NCI-H128 (cell line): Measurements from ENCODE around the gene FNTB.
"Not testable (repeated sequence)": the region's sequence is repeated elsewhere in the genome, so short reads cannot be mapped to it uniquely, and the experiment has no call there.

Experiments
- DNase-seq: peaks from one replicate; lab custom pipeline; 2025; ENCODE audit not compliant: unreplicated experiment; lab: John Stamatoyannopoulos, UW

The FNTB gene

DNA sequence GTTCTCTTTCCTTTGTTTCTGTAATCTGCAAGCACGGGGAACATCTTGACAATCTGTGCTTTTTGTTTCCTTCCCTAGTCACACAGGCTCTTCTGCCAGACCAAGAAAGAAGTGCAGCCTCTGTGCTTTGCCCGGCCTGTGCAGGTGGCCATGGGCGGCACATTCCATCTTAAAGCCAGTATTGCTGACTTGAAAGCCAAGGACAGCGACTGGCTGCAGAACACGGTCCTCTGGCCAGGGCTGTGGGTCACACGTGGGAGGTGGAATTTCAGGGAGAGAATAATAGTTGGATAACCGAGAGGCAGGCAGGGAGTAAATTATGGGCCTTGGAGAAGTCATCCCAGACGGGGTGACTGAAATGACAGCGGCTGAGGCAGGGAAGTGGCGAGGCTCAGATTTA lies 24.8 kb downstream of the FNTB start:
- DNase-seq: no peak

DNA sequence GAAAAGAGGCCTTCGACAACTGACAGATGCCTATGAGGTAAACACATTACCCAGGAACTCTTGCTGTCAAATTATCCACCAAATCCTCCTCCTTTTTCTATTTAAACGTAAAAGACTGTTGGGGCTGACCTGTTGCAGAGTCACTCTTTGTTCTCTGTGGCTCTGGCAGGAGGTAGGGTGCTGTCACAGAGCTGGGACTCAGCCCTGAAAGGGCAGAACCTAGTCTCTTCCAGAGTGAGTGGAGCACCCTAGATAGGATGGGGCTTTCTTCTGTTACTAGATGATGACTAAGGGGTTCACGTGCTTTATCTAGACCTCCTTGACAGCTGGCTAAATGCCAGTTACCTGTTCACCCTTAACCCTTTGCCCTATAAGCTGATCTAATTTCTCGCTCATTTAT lies 25.7 kb downstream of the FNTB start:
- no peak for DNase-seq

DNA sequence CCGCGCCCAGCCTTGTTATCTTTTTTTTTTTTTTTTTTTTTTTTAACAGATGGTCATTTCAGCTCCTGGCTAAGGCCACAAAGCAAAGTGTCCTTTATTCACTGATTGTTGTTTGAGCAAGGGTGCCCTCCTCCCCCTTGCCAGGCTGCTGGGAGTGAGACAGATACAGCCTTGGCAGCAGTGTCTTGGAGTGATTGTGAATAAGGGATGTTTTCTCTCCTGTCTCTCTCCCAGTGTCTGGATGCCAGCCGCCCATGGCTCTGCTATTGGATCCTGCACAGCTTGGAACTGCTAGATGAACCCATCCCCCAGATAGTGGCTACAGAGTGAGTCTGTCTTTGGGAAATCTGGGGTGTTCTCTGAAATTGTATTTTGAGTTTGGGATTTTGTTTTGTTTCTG lies 28.7 kb downstream of the FNTB start:
- DNase-seq: no peak

DNA sequence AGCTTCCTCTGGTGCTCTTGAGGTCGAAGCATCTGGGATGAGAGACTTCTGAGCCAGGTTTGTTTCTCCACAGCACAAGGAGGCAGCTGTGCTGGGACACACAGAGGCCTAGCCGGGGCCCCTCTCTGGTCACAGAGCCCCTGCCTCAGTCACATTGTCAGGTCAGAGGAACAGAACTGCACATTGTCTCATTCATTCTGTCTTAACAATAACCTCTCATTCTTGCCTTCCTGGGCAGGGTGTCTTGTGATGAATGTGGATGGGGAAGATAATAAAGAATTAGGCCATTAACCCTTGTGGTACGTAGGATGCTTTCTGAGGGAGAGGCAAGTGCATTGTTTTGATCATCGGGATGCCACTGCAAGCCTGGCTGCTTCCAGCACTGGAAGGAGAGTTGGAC lies 29.8 kb downstream of the FNTB start:
- DNase-seq: no peak

DNA sequence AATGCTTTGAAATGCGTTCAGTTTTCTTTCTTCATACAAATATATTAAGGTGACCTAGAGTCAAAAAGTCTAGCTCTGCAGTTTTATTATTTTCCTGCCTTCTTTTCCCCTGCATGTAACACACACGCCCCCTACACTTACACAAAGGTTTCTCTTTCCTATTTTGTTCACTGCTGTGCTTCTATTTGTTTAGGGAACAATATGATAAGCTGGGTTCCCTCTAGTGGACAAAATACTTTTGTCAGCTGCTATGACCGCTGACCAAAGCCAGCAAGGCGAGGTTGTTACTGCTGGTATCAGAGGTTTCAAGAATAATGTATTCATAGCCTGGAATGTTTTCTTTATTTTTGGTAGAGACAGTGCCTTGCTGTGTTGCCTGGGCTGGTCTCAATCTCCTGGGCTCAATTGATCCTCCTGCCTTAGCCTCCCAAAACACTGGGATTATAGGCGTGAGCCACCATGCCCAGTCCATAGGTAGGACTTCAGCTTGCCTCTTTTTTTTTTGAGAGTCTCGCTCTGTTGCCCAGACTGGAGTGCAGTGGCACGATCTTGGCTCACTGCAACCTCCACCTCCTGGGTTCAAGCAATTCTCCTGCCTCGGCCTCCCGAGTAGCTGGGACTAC lies 33.4 kb downstream of the FNTB start:
- no peak for DNase-seq

DNA sequence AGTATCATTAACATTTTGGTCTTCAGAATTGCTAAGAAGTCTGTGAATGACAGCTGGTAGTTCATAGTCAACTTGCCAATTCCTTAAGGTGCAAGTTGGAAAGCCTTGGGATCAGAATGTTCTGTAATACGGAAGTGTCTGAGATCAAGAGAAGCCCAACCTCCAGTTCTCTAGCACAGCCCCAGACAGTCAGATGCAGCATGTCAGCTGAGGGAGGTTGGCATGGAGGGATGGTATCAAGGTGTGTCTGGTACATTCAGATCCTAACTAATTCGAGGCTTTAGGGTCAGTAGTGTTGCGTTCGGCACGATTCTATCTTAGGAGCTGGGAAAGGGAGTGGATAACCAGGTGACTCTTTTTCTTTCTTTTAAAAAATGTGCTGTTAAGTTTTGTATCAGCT lies 38.3 kb downstream of the FNTB start:
- DNase-seq: no peak

DNA sequence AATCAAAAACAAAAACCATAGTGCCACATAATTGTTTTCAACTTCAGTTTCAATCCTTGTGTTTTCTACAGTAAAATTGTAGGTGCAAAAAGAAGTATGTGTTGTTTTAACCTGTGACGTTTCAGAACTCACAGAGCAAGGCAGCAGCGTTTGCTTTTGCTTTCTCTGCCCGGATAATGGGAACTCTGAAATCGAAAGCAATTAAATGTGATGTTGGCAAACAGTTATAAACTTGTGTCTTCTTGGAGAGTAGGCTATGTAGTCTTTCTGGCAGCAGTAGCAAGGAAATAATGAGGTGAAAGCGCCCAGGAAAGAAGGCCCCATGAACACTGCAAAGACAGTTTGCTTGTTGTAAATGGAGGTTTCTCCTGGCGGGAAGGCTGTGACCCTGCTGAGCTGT lies 39.1 kb downstream of the FNTB start:
- DNase-seq: no peak

DNA sequence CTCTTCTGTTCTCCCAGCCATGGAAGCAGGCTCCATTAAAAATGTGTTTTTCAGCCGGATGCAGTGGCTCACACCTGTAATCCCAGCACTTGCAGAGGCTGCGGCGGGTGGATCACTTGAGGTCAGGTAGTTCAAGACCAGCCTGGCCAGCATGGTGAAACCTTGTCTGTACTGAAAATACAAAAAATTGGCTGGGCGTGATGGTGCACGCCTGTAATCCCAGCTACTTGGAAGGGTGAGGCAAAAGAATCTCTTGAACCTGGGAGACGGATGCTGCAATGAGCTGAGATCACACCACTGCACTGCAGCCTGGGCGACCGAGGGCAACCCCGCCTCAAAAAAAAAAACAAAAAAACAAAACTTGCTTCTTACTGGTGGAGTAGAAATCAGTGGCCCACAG lies 39.8 kb downstream of the FNTB start:
- no peak for DNase-seq

DNA sequence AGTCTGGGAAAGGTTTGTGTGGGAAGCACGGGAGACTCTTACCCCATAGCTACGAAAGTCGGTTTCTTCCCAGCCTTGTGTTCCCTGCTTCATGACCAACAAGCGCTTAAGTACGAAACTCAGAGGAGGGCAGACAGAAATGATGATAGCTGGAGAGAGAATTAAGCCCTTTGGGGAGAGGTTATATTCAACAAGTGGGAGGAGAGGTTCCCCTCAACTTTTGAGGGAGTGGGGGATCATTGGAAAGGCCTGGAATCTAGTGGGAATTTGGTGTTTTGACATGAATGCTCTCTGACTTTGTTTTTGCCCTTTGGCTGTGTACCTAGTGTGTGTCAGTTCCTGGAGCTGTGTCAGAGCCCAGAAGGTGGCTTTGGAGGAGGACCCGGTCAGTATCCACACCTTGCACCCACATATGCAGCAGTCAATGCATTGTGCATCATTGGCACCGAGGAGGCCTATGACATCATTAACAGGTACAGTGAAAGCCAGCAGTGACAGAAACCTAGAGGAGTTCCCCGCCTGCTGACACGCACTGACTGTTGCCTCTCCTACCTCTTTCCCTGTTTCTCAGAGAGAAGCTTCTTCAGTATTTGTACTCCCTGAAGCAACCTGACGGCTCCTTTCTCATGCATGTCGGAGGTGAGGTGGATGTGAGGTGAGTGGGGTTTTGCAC lies 40.6 kb downstream of the FNTB start:
- no peak for DNase-seq

DNA sequence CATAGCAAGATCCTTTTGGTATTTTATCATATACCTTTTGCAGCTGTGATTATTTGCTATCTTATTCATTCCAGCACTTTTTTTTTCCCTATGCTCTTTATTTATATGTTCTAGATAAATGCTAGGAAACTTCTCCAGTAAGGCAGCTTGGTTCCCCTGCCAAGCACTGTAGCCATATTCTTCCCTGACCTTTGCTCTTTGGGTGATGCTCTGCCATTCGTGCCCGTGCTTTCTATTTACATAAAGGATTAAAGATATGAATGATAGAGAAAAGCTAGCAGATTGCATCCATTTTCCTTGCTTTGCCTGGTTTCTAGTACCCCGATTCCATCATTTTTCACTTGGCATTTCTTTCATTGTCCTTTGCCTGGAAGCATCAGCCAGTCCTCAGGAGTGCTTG lies 42.2 kb downstream of the FNTB start:
- no peak for DNase-seq

DNA sequence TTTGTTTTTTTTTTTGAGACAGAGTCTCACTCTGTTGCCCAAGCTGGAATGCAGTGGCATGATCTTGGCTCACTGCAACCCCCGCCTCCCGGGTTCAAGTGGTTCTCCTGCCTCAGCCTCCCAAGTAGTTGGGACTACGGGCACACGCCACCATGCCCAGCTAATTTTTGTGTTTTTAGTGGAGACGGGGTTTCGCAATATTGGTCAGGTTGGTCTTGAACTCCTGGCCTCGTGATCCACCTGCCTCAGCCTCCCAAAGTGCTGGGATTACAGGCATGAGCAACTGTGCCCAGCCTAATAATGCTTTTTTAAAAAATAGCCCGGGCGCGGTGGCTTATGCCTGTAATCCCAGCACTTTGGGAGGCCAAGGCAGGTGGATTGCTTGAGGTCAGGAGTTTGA lies 44.6 kb downstream of the FNTB start:
- not testable (repeated sequence) for DNase-seq

DNA sequence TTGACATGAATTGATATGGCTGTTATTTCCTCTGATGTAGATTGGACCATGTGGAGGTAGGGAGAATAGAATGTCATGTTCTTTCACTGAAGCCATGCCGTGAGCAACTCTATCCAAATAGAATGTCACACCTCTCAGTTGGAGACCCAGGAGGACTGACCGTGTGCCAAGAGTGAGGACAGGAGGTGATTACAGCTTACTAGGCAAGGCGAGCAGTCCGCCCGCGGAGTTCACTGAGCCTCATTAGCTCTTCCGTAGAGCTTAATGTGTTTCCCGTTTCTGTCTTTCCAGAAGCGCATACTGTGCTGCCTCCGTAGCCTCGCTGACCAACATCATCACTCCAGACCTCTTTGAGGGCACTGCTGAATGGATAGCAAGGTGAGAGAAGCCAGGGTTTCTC lies 45.6 kb downstream of the FNTB start:
- no peak for DNase-seq

DNA sequence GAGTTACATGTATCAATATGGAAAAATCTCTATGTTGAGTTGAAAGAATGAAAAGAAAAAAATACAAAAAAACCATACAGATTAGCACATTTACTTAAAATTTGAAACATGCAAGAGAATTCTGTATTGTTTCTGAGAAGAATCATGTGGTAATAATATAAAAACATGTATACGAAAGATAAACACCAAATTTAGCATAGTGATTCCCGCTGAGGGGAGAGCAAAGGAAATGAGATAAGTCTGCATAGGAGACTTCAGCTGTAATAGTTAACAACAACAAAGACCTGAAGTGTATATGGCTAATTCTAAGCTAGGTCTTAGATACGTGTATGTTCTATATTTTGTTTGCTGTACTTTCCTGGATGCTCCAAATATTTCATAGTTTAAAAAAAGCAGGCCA lies 46.5 kb downstream of the FNTB start:
- DNase-seq: no peak

DNA sequence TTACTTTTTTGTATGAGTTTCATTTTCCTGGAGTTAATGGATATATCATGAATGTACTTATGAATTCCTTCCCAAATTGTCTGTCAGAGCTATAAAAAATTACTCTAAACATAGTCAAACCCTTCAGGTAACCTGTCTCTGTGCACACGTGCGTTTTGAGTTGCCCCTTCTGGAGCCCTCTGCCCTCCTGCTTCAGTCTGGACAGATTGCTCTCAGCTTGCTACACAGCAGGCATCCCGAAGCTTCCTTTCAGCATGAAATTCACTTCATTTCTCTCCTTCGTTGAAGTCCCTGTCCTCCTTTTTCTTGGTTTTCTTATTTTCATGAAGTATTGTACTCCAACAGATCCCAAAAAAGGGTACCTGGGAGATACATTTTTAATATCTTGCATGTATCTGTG lies 47.3 kb downstream of the FNTB start:
- DNase-seq: no peak

DNA sequence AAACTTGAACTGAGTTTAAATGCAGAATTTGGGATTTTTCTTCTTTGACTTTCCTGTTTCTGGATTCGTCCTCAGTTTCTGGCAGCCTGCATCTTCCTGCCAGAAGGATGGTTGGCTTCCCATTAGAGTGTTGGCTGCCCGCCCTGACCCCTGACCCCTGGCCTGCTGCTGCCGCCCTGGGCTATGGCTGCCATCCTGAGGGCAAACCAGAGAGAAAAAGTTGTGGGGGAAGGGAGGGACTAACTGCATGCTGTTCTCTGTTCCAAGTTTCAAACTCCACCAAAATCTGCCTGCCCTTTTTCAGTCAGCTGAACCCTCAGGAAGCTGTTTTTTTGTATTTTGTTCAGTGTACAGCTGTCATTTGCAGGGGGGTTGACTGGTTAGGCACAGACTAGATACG lies 48.4 kb downstream of the FNTB start:
- DNase-seq: no peak

DNA sequence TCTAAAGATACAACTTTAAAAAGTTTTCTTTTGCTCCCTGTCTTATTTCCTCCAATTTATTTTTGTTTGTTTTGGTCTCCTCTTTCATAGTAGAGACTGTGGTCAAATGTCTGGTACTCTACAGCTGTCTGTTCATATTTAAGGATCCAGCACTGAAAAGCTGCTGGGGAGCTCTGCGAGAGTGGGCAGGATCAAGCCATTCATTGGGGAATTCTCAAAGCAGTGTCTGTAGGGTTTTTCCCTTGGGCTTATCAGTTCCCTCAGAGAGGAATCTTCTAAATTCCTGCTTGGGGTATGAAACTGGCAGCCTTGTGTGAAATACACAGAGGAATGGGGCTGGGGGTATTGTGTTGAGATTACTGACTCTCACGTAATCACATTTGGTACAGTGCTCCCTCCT lies 52.3 kb downstream of the FNTB start:
- no peak for DNase-seq

DNA sequence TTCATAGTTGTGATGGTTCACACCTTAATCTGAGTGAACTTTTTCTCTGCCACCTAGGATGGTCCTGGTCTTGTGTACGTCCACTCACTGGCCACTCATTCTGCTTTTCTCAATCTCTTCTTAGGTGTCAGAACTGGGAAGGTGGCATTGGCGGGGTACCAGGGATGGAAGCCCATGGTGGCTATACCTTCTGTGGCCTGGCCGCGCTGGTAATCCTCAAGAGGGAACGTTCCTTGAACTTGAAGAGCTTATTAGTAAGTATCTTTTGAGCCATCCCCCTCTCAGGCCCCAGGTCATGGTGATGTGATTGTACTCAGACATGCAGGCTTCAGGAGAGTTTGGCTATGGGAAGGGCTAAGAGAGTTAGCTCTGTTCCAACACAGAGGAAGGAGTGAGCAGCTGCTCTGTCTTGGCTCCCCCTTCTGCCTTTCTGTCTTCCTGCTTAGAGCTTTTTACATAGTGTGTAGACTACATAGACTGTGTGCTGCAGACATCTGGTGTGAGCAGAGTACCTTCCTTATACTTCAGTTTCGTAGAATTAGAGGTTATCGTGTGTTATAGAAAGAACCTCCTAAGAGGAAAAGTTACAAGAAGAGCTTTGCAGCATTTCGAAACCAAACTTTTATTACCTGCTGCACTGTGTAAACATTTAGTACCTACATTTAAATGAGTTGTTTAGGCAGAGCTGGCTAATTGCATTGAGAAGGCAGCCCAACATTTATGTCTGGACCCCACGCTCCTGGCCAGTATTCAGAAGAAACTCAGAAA lies 54.2 kb downstream of the FNTB start:
- no peak for DNase-seq

DNA sequence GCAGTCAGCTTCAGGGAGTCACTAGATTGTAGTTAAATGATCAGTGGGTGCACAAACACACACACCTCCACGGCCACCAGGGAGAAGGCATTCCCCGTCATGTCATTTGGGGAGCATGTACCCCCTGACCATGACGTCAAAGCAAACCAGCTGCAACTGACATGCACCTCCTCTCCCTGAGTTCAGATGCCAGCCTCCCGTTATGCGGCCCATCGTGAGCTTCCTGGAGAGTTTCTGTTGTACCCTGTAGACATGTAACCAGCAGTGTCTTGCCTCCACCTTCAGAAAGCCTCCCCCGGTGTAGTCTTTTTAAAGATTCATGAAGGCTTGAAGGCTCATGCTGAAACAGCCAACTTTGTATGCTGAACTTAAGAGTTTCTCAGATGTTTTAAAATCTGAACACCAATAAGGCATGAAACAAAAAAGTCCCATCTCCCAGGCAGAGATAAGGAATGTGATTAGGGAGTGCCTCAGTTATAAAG lies 54.8 kb downstream of the FNTB start:
- no peak for DNase-seq

DNA sequence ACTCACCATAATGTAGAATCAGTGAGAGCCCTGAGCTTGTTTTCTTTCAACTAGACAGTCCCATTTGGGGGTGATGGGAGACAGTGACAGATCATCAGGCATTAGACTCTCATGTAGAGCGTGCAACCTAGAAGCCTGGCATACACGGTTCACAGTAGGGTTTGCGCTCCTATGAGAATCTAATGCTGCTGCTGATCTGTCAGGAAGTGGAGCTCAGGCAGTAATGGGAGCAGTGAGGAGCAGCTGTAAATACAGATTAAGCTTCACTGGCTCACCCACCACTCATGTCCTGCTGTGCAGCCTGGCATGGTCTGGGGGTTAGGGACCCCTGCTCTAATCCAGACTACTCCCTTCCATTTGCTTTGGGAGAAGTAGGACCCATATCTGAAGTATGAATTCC lies 55.6 kb downstream of the FNTB start:
- DNase-seq: no peak

DNA sequence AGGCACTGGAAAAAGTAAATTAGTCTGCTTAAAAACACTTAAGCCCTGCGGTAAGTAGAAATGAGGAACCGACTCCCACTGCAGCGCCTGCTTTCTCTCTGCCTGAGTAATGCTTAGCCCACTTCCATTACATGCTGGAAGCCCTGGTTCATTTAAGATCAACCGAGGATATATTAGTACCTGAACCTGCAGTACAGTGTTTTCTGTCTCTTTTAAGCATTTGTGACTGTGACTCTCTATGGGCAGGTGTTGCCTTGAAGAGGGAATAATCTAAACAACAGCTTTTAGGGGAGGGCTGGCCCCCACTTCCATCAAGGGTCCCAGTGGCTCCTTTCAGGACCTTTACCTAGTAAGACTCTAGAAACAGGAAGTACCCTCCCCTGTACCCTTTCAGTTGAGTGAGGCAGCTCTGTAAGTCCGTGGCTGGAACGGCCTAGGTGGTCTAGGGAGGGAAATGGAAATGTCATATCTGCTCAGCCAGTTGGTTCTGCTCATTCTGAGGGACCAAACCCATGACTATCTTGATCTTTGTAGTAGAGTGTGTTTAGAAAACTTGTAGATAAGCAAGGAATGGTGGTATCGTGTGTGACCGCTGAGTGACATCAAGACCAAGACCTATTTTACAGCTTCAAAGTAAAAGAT lies 56.2 kb downstream of the FNTB start:
- DNase-seq: no peak

DNA sequence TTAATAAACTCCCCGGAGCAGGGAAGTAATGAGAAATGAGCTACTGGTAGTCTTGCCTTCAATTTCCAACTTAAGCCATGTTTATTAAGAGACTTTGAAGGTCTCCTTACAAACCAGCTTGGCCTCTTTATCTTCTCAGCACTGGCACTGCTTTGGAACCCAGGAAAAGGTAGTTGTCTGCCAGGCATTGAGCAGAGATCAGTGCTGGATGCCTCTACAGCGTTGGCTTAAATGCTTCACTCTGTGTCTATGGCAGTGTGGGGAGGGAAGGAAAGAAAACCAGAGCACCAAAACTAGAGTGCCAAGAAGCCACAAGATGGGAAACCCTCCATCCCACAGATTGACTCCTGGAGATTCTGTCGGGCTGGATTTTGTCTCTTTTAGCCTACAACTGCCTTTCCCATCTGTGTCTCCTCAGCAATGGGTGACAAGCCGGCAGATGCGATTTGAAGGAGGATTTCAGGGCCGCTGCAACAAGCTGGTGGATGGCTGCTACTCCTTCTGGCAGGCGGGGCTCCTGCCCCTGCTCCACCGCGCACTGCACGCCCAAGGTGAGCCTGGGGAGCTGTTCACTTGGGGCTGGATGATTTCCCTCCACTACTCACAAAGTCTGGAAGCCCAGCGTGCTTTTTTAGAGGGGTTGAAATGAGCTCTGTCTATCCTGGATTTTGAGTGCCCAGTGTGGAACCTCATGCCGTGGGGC lies 57.3 kb downstream of the FNTB start:
- no peak for DNase-seq
